MM.1S (cell line): ENCODE data around the gene PRKCZ.

Experiments
- EZH2 ChIP-seq: fragments of 300-600 bp; sonication (generic); optimal IDR thresholded peaks from 2 replicates; pipeline ENCODE3; 2017; ENCODE audit warnings: low read depth, mild to moderate bottlenecking, antibody characterized with exemption, low read length, mixed read lengths
- TF ChIP-seq, protein P1 (sequence below): fragments of 300-600 bp; sonication (generic); IDR thresholded peaks from 2 replicates; pipeline ENCODE4 v1.5.1; 2016; ENCODE audit warnings: antibody characterized with exemption, low read length, mixed read lengths

DNA sequence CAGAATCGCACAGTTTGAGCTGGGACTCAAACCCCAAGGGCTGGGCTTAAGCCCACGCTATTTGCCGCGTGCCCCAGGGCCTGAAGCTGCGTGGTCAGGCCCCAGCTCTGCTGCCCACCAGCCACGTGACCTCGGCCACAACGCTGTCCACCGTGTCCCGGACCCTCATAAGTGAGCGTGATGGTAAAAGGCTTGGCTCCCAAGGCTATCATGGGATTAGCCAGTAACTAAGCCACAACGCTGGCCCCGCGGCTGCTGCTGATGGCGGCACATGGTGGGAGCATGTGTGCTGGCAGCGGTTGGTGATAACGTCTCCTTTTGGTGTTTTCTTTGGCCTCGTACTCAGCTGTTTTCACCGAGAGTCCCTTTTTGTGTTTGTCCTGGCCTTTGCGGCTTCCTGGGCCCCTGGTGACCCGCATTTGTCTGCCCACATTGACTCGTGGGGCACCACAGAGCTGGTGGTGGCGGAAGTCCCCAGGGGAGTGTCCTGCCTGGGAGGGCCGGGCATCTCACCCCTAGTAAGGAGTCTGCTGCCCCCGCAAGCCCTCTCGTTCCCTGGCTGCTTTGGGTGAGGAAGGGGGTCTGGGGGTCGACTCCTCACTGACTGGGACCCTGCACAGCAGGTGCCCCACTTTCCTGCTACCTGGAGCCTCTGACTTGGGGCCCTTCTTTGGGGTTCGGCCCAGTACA lies 29.3 kb downstream of the PRKCZ start:
- TF ChIP-seq, protein P1, sequence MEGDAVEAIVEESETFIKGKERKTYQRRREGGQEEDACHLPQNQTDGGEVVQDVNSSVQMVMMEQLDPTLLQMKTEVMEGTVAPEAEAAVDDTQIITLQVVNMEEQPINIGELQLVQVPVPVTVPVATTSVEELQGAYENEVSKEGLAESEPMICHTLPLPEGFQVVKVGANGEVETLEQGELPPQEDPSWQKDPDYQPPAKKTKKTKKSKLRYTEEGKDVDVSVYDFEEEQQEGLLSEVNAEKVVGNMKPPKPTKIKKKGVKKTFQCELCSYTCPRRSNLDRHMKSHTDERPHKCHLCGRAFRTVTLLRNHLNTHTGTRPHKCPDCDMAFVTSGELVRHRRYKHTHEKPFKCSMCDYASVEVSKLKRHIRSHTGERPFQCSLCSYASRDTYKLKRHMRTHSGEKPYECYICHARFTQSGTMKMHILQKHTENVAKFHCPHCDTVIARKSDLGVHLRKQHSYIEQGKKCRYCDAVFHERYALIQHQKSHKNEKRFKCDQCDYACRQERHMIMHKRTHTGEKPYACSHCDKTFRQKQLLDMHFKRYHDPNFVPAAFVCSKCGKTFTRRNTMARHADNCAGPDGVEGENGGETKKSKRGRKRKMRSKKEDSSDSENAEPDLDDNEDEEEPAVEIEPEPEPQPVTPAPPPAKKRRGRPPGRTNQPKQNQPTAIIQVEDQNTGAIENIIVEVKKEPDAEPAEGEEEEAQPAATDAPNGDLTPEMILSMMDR = no peak
- TF ChIP-seq EZH2 = no peak
